ENCODE results near the gene RFK.

The RFK gene

GRCh38 chr9:76412638-76413037 lies 18.4 kb upstream of the RFK start:
- DNase-seq (ENCODE audit: low read depth, low spot score) = no peak

- DNase-seq (ENCODE audit: low read depth, low spot score) = no peak
Observed at GRCh38 chr9:76405868-76406267, 11.6 kb upstream of the RFK start.

DNA sequence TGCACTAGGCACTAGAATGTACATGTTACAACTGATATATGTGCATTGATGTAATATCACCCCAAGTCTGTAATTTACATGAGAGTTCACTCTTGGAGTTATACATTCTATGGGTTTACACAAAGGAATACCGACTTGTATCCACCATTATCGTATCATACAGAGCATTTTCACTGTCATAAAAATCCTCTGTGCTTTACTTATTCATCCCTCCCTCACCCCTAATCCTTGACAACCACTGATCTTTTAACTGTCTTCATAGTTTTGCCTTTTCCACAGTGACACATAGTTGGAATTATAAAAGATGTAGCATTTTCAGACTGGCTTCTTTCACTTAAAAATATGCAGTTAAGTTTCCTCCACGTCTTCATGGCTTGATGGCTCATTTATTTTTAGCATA lies 11.1 kb upstream of the RFK start:
- no peak for DNase-seq (ENCODE audit: low read depth, low spot score)

DNA sequence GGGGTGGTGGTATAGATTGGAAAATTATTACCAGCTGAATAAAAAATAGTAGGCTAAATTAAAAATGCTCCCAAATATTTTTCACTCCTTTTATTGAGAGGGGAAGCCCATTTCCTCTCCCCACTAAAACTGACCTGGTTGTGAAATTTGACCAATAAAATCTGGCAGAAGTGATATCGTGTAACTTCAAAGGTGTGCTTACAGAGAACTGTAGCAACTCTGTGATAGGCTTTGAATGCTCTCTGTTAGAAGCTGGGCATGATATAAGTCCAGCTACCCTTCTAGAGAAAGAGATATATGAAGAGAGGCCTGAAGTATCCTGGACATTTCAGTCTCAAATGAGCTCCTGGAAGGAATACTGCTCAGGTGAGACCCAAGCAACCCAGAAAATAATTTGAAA lies 10.2 kb upstream of the RFK start:
- no peak for DNase-seq (ENCODE audit: low read depth, low spot score)

DNA sequence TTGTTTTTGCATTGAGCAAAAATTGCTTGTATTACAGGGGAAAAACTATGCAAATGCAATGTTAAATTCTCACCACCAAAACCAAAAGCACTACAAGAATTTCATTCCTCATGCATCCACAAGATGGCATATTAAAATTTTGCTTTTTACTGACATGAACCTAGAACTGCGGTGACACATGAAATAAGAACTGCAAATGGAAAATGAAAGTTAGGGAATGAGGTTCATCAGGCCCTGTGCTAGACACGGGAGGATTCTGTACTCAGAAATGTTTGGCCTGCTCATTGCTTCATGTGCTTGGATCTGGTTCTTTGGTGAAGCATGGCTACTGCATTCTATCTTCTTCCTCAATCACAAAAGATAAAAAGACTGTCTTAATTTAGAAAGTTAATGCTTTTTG lies 9.1 kb upstream of the RFK start:
- peak; percentile 37 for DNase-seq (ENCODE audit: low read depth, low spot score)

GRCh38 chr9:76401580-76402354 lies 7.5 kb upstream of the RFK start:
- DNase-seq (ENCODE audit: low read depth, low spot score) = no peak

GRCh38 chr9:76401176-76401575 lies 7.0 kb upstream of the RFK start:
- no peak for DNase-seq (ENCODE audit: low read depth, low spot score)

DNA sequence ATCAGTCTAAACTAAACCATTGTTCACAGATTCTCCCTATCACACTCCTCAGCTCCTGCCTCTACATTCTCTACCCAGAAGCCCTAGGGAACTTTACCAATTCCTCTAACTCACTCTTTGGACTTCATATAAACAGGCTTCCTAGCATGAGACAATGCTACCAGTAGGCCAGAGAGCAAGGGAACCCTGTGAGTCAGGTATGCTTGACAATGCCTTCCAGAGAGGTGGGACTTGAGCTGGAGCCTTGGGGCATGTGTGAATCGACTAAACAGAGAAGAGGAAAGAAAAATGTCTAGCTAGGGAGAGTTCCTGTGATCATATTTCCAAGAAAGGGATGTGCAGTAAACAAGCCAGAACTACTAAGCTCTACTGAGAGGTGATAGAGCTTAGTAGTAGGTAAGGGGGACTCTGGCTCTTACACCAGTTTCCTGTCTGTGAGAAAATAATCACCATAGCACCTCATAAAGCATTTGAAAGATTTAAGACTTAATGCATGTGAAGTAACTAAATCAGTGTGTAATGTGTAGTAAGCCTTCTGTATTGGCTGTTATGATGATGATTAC lies 6.4 kb upstream of the RFK start:
- no peak for DNase-seq (ENCODE audit: low read depth, low spot score)

DNA sequence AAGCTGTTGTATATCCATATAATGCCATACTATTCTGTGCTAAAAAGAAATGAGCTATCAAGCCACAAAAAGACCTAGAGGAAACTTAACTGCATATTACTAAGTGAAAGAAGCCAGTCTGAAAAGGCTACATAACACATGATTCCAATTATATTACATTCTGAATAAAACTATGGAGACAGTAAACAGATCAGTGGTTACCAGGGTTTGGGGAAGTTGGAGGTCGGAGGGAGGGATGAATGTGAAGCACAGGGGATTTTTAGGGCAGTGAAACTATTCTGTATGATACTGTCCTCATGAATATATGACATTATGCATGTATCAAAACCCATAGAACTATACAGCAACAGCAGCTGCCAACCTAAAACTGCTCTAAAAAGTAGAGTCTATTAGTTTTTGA lies 5.6 kb upstream of the RFK start:
- DNase-seq (ENCODE audit: low read depth, low spot score) = no peak

DNA sequence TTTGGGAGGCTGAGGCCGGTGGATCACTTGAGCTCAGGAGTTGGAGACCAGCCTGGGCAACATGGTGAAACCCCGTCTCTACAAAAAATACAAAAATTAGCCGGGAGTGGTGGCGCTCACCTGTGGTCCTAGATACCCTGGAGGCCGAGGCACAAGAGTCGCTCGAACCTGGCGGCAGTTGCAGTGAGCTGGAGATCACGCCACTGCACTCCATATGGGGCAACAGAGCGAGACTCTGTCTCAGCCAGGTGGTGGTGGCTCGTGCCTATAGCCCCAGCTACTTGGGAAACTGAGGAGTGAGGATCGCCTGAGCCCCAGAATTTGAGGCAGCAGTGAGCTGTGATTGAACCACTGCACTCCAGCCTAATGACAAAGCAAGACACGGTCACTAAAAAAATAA lies 2.4 kb upstream of the RFK start:
- DNase-seq (ENCODE audit: low read depth, low spot score) = no peak

DNA sequence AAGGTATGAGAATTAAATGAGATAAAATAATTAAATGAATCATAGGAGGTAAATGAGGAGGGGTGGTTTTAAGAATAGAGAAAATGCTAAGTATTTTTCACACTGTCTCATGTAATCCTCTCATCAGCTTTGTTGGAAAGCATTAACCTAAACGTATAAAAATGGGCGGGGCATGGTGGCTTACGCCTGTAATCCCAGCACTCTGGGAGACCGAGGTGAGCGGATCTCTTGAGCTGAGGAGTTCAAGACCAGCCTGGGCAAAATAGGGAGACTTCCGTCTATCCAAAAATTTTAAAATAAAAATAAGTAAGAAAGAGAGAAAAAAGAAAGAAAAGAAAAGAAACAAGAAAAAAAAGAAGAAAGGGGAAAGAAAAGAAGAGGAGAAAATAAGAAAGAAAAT lies 1.9 kb upstream of the RFK start:
- DNase-seq (ENCODE audit: low read depth, low spot score) = no peak

DNA sequence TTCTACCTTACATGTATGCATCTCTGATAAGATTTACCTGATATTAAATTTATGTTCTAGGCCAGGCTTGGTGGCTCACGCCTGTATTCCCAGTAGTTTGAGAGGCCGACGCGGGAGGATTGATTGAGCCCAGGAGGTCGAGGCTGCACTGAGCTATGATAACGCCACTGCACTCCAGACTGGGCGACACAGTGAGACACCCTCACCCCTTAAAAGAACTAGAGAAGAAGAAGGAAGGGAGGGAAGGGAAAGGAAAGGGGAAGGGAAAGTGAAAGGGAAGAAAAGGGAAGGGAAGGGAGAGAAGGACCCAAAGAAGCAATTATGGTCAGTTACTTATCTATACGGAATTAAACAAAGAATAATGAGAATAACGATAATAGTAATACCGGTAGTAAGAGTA lies 1.2 kb upstream of the RFK start:
- no peak for DNase-seq (ENCODE audit: low read depth, low spot score)

- DNase-seq (ENCODE audit: low read depth, low spot score) = no peak
Observed at GRCh38 chr9:76394960-76395252, 680 bp upstream of the RFK start.

DNA sequence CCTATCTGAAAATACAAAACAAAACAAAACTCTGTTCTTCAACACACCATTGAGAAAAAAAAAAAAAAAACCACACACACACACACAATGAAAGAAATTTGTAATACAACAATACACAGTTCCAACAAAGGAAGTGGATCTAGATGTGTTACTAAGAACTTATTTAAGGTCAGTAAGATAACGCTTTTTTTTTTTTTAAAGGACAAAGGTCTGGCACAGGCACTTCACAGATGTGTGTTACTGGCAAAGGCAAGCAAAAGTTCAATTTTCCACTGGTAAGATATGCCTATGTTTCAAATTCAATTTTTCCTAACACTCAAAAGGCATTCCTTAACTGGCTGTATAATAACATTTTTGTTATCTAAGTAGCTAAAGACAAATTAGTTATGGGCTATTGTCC lies 3.6 kb downstream of the RFK start:
- no peak for DNase-seq (ENCODE audit: low read depth, low spot score)

GRCh38 chr9:76379494-76379893 lies 14.7 kb downstream of the RFK start:
- DNase-seq (ENCODE audit: low read depth, low spot score) = no peak

- no peak for DNase-seq (ENCODE audit: low read depth, low spot score)
Observed at GRCh38 chr9:76378367-76379073, 15.7 kb downstream of the RFK start.

- DNase-seq (ENCODE audit: low read depth, low spot score) = no peak
Observed at GRCh38 chr9:76377791-76378190, 16.4 kb downstream of the RFK start.

GRCh38 chr9:76374783-76375559 lies 19.3 kb downstream of the RFK start:
- peak; percentile 83 for DNase-seq (ENCODE audit: low read depth, low spot score)

GRCh38 chr9:76373784-76374474 lies 20.3 kb downstream of the RFK start:
- DNase-seq (ENCODE audit: low read depth, low spot score) = no peak

- no peak for DNase-seq (ENCODE audit: low read depth, low spot score)
Observed at GRCh38 chr9:76373173-76373783, 20.9 kb downstream of the RFK start.

- no peak for DNase-seq (ENCODE audit: low read depth, low spot score)
Observed at GRCh38 chr9:76372336-76372735, 21.9 kb downstream of the RFK start.
